ENCODE measurements around the gene JAZF1. TPM values are rescaled to one million over a fixed set of nuclear protein-coding genes. Genes with fewer than 3 reads are reported as not detected.
A peak's percentile ranks its signal among the peaks of the same experiment; 100 is the strongest.

Gene JAZF1
- total RNA-seq, 4 donors from 2014 or later = 29.3 to 33.8 (median 30.1) TPM

- WGBS = 59% methylated on average over 1 of the region's 1 CpG
- peaks cover 45 to 78% (median 72%) of the 10 kb centered on the region in 4 donors for H3K4me1 ChIP-seq
- intact Hi-C loops (cut with DNase I) = no loop called here
- no peak for TF ChIP-seq EP300 (IDR thresholded peaks at IDR 0.05)
- TF ChIP-seq POLR2AphosphoS5 (IDR thresholded peaks at IDR 0.05) = no peak
- no peaks in the 10 kb centered on the region for H3K9me3 ChIP-seq
- peak overlapping the region; percentile 4 to 93 (median 8) for H3K27ac ChIP-seq (replicated peaks in 1 of 4)
- H3K4me3 ChIP-seq = no peak overlapping the region
- DNase-seq (ENCODE audit: extremely low spot score) = no peak
- no peaks in the 10 kb centered on the region for H3K36me3 ChIP-seq
- H3K27me3 ChIP-seq = no peaks in the 10 kb centered on the region
Observed at GRCh38 chr7:28177836-28178235, 2.8 kb downstream of the JAZF1 start.

DNA sequence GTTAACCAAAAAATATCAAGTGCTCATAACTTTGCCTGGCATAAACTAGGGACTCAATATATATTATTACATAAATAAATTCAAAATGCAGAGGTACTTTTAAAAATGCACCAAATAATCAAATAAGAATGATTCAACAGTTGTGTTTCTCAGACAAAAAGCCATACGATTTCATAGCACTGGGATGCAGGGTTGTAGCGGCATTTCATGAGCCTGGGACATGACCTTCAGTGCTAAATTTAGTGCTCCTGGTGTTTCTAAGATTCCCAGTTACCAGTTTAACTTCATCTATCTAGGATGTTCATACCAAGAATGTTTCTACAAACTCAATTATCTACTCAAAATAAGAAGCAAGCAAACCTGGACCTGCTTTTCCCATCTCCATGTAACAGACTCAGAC, 4.0 kb downstream of the JAZF1 start:
- Histone ChIP-seq H3K4me3 (no peak overlapping the region), H3K36me3 (no peaks in the 10 kb centered on the region), H3K4me1 (peaks cover 38 to 74% (median 65%) of the 10 kb centered on the region in 4 donors), H3K27ac (replicated peaks in 1 of 4) (peak overlapping the region in 2 of 4 donors; percentile 7 to 93), H3K27me3 (no peaks in the 10 kb centered on the region), H3K9me3 (no peaks in the 10 kb centered on the region)
- WGBS = 64% methylated on average over 2 of the region's 2 CpGs
- no peak for DNase-seq (ENCODE audit: extremely low spot score)
- TF ChIP-seq POLR2AphosphoS5 (IDR thresholded peaks at IDR 0.05) (no peak), EP300 (IDR thresholded peaks at IDR 0.05) (no peak), CTCF (IDR thresholded peaks at IDR 0.05) (no peak), POLR2A (IDR thresholded peaks at IDR 0.05; ENCODE audit: low read depth) (no peak)
- intact Hi-C loops (cut with DNase I) = no loop called here

- WGBS = 72% methylated on average over 4 of the region's 4 CpGs
- H3K27ac ChIP-seq (replicated peaks in 1 of 4) = peak overlapping the region in 1 of 4 donors; percentile 93
Observed at GRCh38 chr7:28176174-28176573, 4.4 kb downstream of the JAZF1 start.

DNA sequence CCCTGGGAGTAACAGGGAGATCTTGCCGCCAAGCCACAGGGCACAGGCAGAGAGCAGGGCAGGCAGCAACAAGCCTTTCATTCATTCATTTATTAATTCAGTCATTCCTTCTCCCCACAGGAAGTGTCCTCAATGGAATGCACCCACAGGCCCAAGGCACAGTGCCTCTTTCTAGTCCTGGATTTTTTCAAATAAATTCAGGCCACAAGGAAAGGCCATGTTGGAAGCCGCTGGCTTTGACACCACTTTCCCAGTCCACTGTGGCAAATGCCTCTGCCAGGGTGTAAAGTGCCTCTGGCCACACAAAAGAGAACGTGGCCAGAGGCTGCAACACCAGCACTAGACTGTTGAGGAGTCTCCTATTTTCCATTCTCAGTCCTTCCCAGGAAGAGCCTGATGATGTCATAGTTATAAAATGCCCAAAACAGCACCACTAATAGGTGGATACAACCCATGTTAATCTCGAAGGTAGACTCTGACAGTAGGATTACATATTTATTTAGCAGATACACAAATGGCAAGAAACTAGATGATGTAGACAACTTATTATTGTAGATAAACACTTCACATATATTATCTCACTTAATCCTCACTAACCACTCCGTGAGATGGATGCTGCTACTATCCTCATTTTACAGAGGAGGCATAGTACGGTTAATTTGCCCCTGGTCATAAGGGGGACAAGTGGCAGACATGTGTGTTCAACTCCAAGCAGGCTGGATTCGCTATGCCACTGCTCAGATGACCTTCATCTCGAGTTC, 5.5 kb downstream of the JAZF1 start:
- H3K36me3 ChIP-seq = no peaks in the 10 kb centered on the region
- H3K27ac ChIP-seq (replicated peaks in 1 of 4) = peak overlapping the region in 1 of 4 donors; percentile 31
- H3K9me3 ChIP-seq = no peaks in the 10 kb centered on the region
- no peaks in the 10 kb centered on the region for H3K27me3 ChIP-seq
- 83% methylated on average over 8 of the region's 8 CpGs for WGBS
- no peak overlapping the region for H3K4me3 ChIP-seq
- no peak for TF ChIP-seq POLR2A (IDR thresholded peaks at IDR 0.05; ENCODE audit: low read depth)
- TF ChIP-seq CTCF (IDR thresholded peaks at IDR 0.05) = no peak
- TF ChIP-seq EP300 (IDR thresholded peaks at IDR 0.05) = no peak
- no peak for TF ChIP-seq POLR2AphosphoS5 (IDR thresholded peaks at IDR 0.05)
- H3K4me1 ChIP-seq = peaks cover 29 to 74% (median 62%) of the 10 kb centered on the region in 4 donors
- no peak for DNase-seq (ENCODE audit: extremely low spot score)
- intact Hi-C loops (cut with DNase I) = no loop called here

More at GRCh38 chr7:28176174-28176573, 4.4 kb downstream of the JAZF1 start:
- peaks cover 33 to 72% (median 64%) of the 10 kb centered on the region in 4 donors for H3K4me1 ChIP-seq
- TF ChIP-seq CTCF (IDR thresholded peaks at IDR 0.05) (no peak), EP300 (IDR thresholded peaks at IDR 0.05) (no peak), POLR2A (IDR thresholded peaks at IDR 0.05; ENCODE audit: low read depth) (no peak), POLR2AphosphoS5 (IDR thresholded peaks at IDR 0.05) (no peak)
- intact Hi-C loops (cut with DNase I) = no loop called here
- no peak overlapping the region for H3K4me3 ChIP-seq
- H3K9me3 ChIP-seq = no peaks in the 10 kb centered on the region
- no peak for DNase-seq (ENCODE audit: extremely low spot score)
- no peaks in the 10 kb centered on the region for H3K36me3 ChIP-seq
- no peaks in the 10 kb centered on the region for H3K27me3 ChIP-seq

GRCh38 chr7:28174442-28174841, 6.2 kb downstream of the JAZF1 start:
- 91% methylated on average over 5 of the region's 5 CpGs for WGBS
- Histone ChIP-seq H3K27me3 (no peaks in the 10 kb centered on the region), H3K4me1 (peaks cover 33 to 81% (median 68%) of the 10 kb centered on the region in 4 donors), H3K9me3 (no peaks in the 10 kb centered on the region), H3K36me3 (no peaks in the 10 kb centered on the region), H3K27ac (replicated peaks in 1 of 4) (peak overlapping the region in 1 of 4 donors; percentile 41), H3K4me3 (no peak overlapping the region)
- no peak for DNase-seq (ENCODE audit: extremely low spot score)
- TF ChIP-seq POLR2AphosphoS5 (IDR thresholded peaks at IDR 0.05) (no peak), POLR2A (IDR thresholded peaks at IDR 0.05; ENCODE audit: low read depth) (no peak)
- intact Hi-C loops (cut with DNase I) = no loop called here
